H1 (cell line): Measurements from ENCODE around the gene PRKRIP1. TPM values are rescaled to one million over a fixed set of nuclear protein-coding genes. Genes with fewer than 3 reads are reported as not detected.
"Not testable (repeated sequence)": the region's sequence is repeated elsewhere in the genome, so short reads cannot be mapped to it uniquely, and the experiment has no call there.

Experiments
- CTCF ChIA-PET: fragments of 300-600 bp; sonication (Branson Sonifier 250); formaldehyde crosslinking; loops from one replicate; lab custom pipeline; 2021; ENCODE audit not compliant: partially characterized antibody; lab: Charles Lee
- POLR2A ChIA-PET: fragments of 300-600 bp; sonication (Branson Sonifier 250); formaldehyde crosslinking; loops from one replicate; lab custom pipeline; 2021; ENCODE audit warnings: inconsistent platforms; ENCODE audit not compliant: partially characterized antibody; lab: Charles Lee
- DNase-seq, 2 experiments: peaks; one replicate each; pipeline versions ENCODE4 v3.0.0 to v3.0.0-alpha.2; 2010 to 2022; ENCODE audit warnings: low spot score in 2 of 2, low read depth in 1 of 2, mixed read lengths in 1 of 2
- FAIRE-seq: peaks from 2 replicates; lab custom pipeline; 2011; peaks lifted over from hg19 to GRCh38; lab: Jason Lieb, UNC
- H2AFZ ChIP-seq: 2 replicates; pipeline ENCODE4 v1.8.1; 2012; ENCODE audit warnings: low read length, inconsistent platforms
- H2AK5ac ChIP-seq: 2 replicates; pipeline ENCODE4 v1.6.1; 2013; ENCODE audit warnings: low read depth, low read length
- H2BK120ac ChIP-seq: replicated peaks from 2 replicates; pipeline ENCODE3; 2013; ENCODE audit warnings: low read depth, low read length, inconsistent platforms
- H2BK12ac ChIP-seq: 2 replicates; pipeline ENCODE4 v1.6.1; 2013; ENCODE audit warnings: low read depth, low read length
- H2BK15ac ChIP-seq: 2 replicates; pipeline ENCODE4 v1.6.1; 2013; ENCODE audit warnings: low read length
- H2BK20ac ChIP-seq: 2 replicates; pipeline ENCODE4 v1.6.1; 2013; ENCODE audit warnings: low read length
- H2BK5ac ChIP-seq: 2 replicates; pipeline ENCODE4 v1.6.1; 2013; ENCODE audit warnings: low read depth, low read length
- H3K14ac ChIP-seq: 2 replicates; pipeline ENCODE4 v1.6.1; 2013; ENCODE audit warnings: inconsistent platforms; ENCODE audit not compliant: insufficient read length
- H3K18ac ChIP-seq: 2 replicates; pipeline ENCODE4 v1.6.1; 2013; ENCODE audit warnings: low read length; ENCODE audit errors: extremely low read depth
- H3K23ac ChIP-seq: 2 replicates; pipeline ENCODE4 v1.6.1; 2013; ENCODE audit warnings: inconsistent platforms; ENCODE audit not compliant: insufficient read length
- H3K23me2 ChIP-seq: 2 replicates; pipeline ENCODE4 v1.6.1; 2013; ENCODE audit warnings: low read depth, low read length
- H3K27ac ChIP-seq: 2 replicates; pipeline ENCODE4 v1.6.1; 2011; ENCODE audit warnings: low read depth, low read length, inconsistent platforms
- H3K27me3 ChIP-seq, 4 experiments: replicated peaks in 1 of 4; 1 replicate in 1 of 4; 2 replicates in 3 of 4; pipeline versions ENCODE4 v1.6.1 to v1.8.1; 2011 to 2013; ENCODE audit warnings: low read length in 3 of 4, mild to moderate bottlenecking in 3 of 4, inconsistent platforms in 2 of 4, mixed read lengths in 2 of 4, moderate library complexity in 1 of 4; ENCODE audit not compliant: control insufficient read depth in 3 of 4, insufficient read depth in 3 of 4; ENCODE audit errors: extremely low read depth in 1 of 4
- H3K36me3 ChIP-seq, 4 experiments: 2 replicates each; pipeline versions ENCODE4 v1.6.1 to v1.8.1; 2011 to 2013; ENCODE audit warnings: mild to moderate bottlenecking in 4 of 4, low read length in 3 of 4, moderate library complexity in 2 of 4, control low read depth in 1 of 4, inconsistent platforms in 1 of 4; ENCODE audit not compliant: insufficient read depth in 4 of 4, control insufficient read depth in 2 of 4
- H3K4ac ChIP-seq: replicated peaks from 2 replicates; pipeline ENCODE3; 2013; ENCODE audit warnings: low read length, low read depth, mixed read lengths, inconsistent platforms; ENCODE audit not compliant: insufficient read length
- H3K4me1 ChIP-seq, 4 experiments: replicated peaks in 1 of 4; 1 replicate in 1 of 4; 2 replicates in 3 of 4; pipeline versions ENCODE4 v1.6.1 to v1.8.1; 2011 to 2013; ENCODE audit warnings: low read length in 3 of 4, inconsistent platforms in 2 of 4, mixed read lengths in 1 of 4; ENCODE audit not compliant: insufficient read depth in 4 of 4, control insufficient read depth in 3 of 4
- H3K4me2 ChIP-seq, 2 experiments: 2 replicates each; pipeline versions ENCODE4 v1.6.1 to v1.8.1; 2011 to 2013; ENCODE audit warnings: low read depth in 2 of 2, low read length in 2 of 2, control low read depth in 1 of 2, inconsistent platforms in 1 of 2, mild to moderate bottlenecking in 1 of 2; ENCODE audit not compliant: insufficient read depth in 1 of 2
- H3K4me3 ChIP-seq, 4 experiments: fragments of 200-600, 300-600 bp in 1 of 4; sonication (generic), shearing (Covaris generic), sonication (Bioruptor Twin) in 1 of 4; 2 replicates each; pipeline versions ENCODE4 v1.5.1 to v1.8.1; 2011 to 2016; ENCODE audit warnings: low read length in 4 of 4, low read depth in 3 of 4, control low read depth in 2 of 4, inconsistent platforms in 2 of 4, mild to moderate bottlenecking in 2 of 4, mixed read lengths in 1 of 4, moderate library complexity in 1 of 4; ENCODE audit not compliant: insufficient read depth in 2 of 4; ENCODE audit errors: extremely low read depth in 1 of 4
- H3K56ac ChIP-seq: replicated peaks from 2 replicates; pipeline ENCODE3; 2013; ENCODE audit warnings: low read depth, mild to moderate bottlenecking, mixed read lengths, low read length, inconsistent platforms; ENCODE audit not compliant: insufficient read length
- H3K79me1 ChIP-seq: 2 replicates; pipeline ENCODE4 v1.6.1; 2013; ENCODE audit warnings: low read depth, low read length, control low read depth
- H3K79me2 ChIP-seq, 2 experiments: 2 replicates each; pipeline versions ENCODE4 v1.6.1 to v1.8.1; 2012 to 2013; ENCODE audit warnings: low read length in 2 of 2, mild to moderate bottlenecking in 2 of 2, inconsistent platforms in 1 of 2; ENCODE audit not compliant: insufficient read depth in 2 of 2, control insufficient read depth in 1 of 2
- H3K9ac ChIP-seq, 4 experiments: replicated peaks in 1 of 4; 1 replicate in 1 of 4; 2 replicates in 3 of 4; pipeline versions ENCODE4 v1.6.1 to v1.8.1; 2011 to 2013; ENCODE audit warnings: low read depth in 3 of 4, low read length in 3 of 4, control low read depth in 2 of 4, mild to moderate bottlenecking in 2 of 4, moderate library complexity in 2 of 4, inconsistent platforms in 1 of 4; ENCODE audit errors: extremely low read depth in 1 of 4
- H3K9me3 ChIP-seq, 2 experiments: 2 replicates each; pipeline versions ENCODE4 v1.6.1 to v1.8.1; 2012 to 2013; ENCODE audit warnings: mild to moderate bottlenecking in 2 of 2, moderate library complexity in 2 of 2, control low read depth in 1 of 2, inconsistent platforms in 1 of 2, low read depth in 1 of 2, low read length in 1 of 2, mixed read lengths in 1 of 2; ENCODE audit not compliant: insufficient read depth in 2 of 2
- H4K20me1 ChIP-seq, 2 experiments: replicated peaks in 1 of 2; 2 replicates each; pipeline versions ENCODE3 to v1.8.1; 2011 to 2013; ENCODE audit warnings: inconsistent platforms in 2 of 2, low read length in 2 of 2, mild to moderate bottlenecking in 1 of 2; ENCODE audit not compliant: insufficient read depth in 2 of 2, control insufficient read depth in 1 of 2
- H4K5ac ChIP-seq: 2 replicates; pipeline ENCODE4 v1.6.1; 2013; ENCODE audit warnings: low read length, low read depth, mixed read lengths, inconsistent platforms; ENCODE audit not compliant: insufficient read length
- H4K8ac ChIP-seq: 2 replicates; pipeline ENCODE4 v1.8.0; 2013; ENCODE audit warnings: mild to moderate bottlenecking, moderate library complexity, low read length, inconsistent platforms; ENCODE audit not compliant: insufficient read depth; ENCODE audit errors: extremely low read depth
- H4K91ac ChIP-seq: replicated peaks from 2 replicates; pipeline ENCODE3; 2013; ENCODE audit warnings: low read length, mixed read lengths, inconsistent platforms; ENCODE audit not compliant: insufficient read length
- WGBS, 2 experiments: shearing (Covaris generic) in 1 of 2; methylation state at CpG; one replicate each; pipeline versions ENCODE4 v1.1.6 to v1.1.7; 2013 to 2015; ENCODE audit warnings: low lambda C conversion rate in 2 of 2, mixed read lengths in 2 of 2, inconsistent platforms in 1 of 2, low coverage in 1 of 2, missing lambda C conversion rate in 1 of 2; ENCODE audit not compliant: insufficient replicate concordance in 2 of 2, insufficient coverage in 1 of 2, insufficient read length in 1 of 2; ENCODE audit errors: extremely low coverage in 1 of 2, missing lambda C conversion rate in 1 of 2; 5-methylcytosine and 5-hydroxymethylcytosine counted together
- polyA plus RNA-seq, 7 experiments: library from polyadenylated mRNA; depleted of rRNA in 3 of 7; stranded (reverse) in 5 of 7; unstranded in 2 of 7; fragments of >200 nt in 5 of 7; fragments of 200-250 nt in 2 of 7; gene quantifications; 1 replicate in 5 of 7; 2 replicates in 1 of 7; 4 replicates in 1 of 7; pipeline versions ENCODE4 v1.2.1 to v1.2.3, GENCODE V29; 2011 to 2013; ENCODE audit warnings: missing spikeins in 2 of 7, mixed read lengths in 2 of 7
- total RNA-seq: library from RNA; stranded (reverse); fragmentation: NEBNext Ultra II Directional; extraction: Animal tissue kit (Norgen Biotek cat#: 25700); gene quantifications from 2 replicates; pipeline ENCODE4 v1.2.1, GENCODE V29; 2021

Gene PRKRIP1
- total and polyA plus RNA-seq, 2 of the 8 experiments (the other 6 are each of a cell fraction or from before 2014, with no cell fraction given) = 11.1 to 22.0 TPM

- not testable (repeated sequence) for H2BK20ac ChIP-seq, H3K18ac ChIP-seq, H3K9ac ChIP-seq, H3K79me1 ChIP-seq, DNase-seq, H2AK5ac ChIP-seq, H3K4ac ChIP-seq, H3K4me2 ChIP-seq, H3K56ac ChIP-seq, H4K8ac ChIP-seq, H3K27ac ChIP-seq, H2BK15ac ChIP-seq, H3K4me3 ChIP-seq, H4K5ac ChIP-seq, H2BK12ac ChIP-seq, H4K20me1 ChIP-seq, H4K91ac ChIP-seq, H2BK5ac ChIP-seq, H2BK120ac ChIP-seq, H3K23me2 ChIP-seq, H2AFZ ChIP-seq, H3K79me2 ChIP-seq, H3K14ac ChIP-seq, H3K4me1 ChIP-seq, H3K27me3 ChIP-seq, FAIRE-seq, H3K23ac ChIP-seq, H3K9me3 ChIP-seq
- ChIA-PET CTCF (interaction anchor here (0.8 to 1.0 kb wide), 2 partner anchors 15 to 145 kb away, joined by 3 to 4 read pairs; no protein-coding TSS in a partner anchor), POLR2A (interaction anchor here (1.3 to 4.5 kb wide), 6 partner anchors 8 to 59 kb away, joined by 3 to 27 read pairs (median 6); partner anchors contain the start of genes ALKBH4, LRWD1 and PRKRIP1)
- 92% methylated on average over 10 of the region's 10 CpGs; no CpG with 5 or more reads in 1 of the 2 experiments for WGBS, 2 experiments
- peaks cover 7 to 22% (median 17%) of the 10 kb centered on the region in 4 experiments; a peak in 5 of 8 replicates for H3K36me3 ChIP-seq
These were observed 58.8 kb downstream of the PRKRIP1 start for GRCh38 chr7:102454932-102455331.
